Measurements from ENCODE around the gene GLT8D2.

DNA sequence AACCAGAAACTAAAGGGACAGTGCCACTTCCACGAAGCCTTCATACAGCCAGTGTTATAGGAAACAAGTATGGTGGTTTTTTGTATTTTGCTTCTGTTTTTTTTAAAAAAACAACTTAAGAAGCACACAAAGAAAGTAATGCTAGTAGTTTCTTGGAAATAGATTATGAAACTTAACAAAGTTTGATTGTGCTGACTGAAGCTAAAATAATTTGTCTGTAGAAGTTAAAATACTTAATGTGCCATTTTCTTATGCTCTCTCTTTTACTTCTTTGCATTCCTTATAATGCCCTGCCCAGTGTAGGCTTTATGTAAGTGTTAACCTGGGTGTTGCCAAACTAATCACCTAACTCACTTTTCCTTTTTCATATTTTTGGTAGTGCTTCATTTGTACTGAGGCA lies 30.8 kb upstream of the GLT8D2 start:
- TF ChIP-seq, protein P1, sequence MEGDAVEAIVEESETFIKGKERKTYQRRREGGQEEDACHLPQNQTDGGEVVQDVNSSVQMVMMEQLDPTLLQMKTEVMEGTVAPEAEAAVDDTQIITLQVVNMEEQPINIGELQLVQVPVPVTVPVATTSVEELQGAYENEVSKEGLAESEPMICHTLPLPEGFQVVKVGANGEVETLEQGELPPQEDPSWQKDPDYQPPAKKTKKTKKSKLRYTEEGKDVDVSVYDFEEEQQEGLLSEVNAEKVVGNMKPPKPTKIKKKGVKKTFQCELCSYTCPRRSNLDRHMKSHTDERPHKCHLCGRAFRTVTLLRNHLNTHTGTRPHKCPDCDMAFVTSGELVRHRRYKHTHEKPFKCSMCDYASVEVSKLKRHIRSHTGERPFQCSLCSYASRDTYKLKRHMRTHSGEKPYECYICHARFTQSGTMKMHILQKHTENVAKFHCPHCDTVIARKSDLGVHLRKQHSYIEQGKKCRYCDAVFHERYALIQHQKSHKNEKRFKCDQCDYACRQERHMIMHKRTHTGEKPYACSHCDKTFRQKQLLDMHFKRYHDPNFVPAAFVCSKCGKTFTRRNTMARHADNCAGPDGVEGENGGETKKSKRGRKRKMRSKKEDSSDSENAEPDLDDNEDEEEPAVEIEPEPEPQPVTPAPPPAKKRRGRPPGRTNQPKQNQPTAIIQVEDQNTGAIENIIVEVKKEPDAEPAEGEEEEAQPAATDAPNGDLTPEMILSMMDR (CRISPR knock-in tag; IDR thresholded peaks at IDR 0.05): no peak
- TF ChIP-seq SALL2 (CRISPR knock-in tag; IDR thresholded peaks at IDR 0.05) (no peak), U2AF2 (IDR thresholded peaks at IDR 0.05; ENCODE audit: low read depth, low read length) (no peak), SIN3A (IDR thresholded peaks at IDR 0.05; ENCODE audit: borderline replicate concordance, low read depth, low read length) (no peak), GTF2F1 (IDR thresholded peaks at IDR 0.05; ENCODE audit: low read length) (no peak)
